Hematopoietic multipotent progenitor cell treated with erythropoietin and hydrocortisone succinate and interleukin-3 and kit ligand, for 17 days (in vitro differentiated cells): ENCODE measurements around the gene MMRN2.
"Not testable (repeated sequence)": the region's sequence is repeated elsewhere in the genome, so short reads cannot be mapped to it uniquely, and the experiment has no call there.

Experiments
- DNase-seq: peaks from one replicate; pipeline ENCODE4 v3.0.0-alpha.2; 2015; ENCODE audit warnings: low spot score

MMRN2 gene

GRCh38 chr10:86957471-86958115 lies at the start of gene MMRN2:
Gene MMRN2, minus strand, starts transcription at chr10:86957615. Its CDS starts 74 bp downstream, at chr10:86957541.
- DNase-seq: no peak

GRCh38 chr10:87007124-87007523 lies 49.7 kb upstream of the MMRN2 start:
- not testable (repeated sequence) for DNase-seq

DNA sequence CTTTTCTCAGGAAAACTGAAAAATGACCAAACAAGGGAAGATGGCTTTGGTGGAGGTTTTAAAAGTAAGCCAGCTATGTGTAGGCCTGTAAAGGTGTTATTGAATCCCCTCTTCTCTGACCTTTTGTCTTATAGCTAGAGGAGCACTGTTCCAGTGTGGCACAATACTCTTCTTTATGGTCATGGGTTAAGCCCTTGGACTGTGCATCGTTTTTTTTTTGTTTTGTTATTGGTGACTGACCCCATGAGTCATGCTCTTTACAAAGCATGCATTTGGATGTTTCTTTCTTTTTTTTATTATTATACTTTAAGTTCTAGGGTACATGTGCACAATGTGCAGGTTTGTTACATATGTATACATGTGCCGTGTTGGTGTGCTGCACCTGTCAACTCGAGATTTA lies 43.1 kb upstream of the MMRN2 start:
- no peak for DNase-seq

GRCh38 chr10:86999802-87000403 lies 42.5 kb upstream of the MMRN2 start:
- not testable (repeated sequence) for DNase-seq

- no peak for DNase-seq
Measured at GRCh38 chr10:86992929-86993328, 35.5 kb upstream of the MMRN2 start.

GRCh38 chr10:86992456-86992855 lies 35.0 kb upstream of the MMRN2 start:
- no peak for DNase-seq

DNA sequence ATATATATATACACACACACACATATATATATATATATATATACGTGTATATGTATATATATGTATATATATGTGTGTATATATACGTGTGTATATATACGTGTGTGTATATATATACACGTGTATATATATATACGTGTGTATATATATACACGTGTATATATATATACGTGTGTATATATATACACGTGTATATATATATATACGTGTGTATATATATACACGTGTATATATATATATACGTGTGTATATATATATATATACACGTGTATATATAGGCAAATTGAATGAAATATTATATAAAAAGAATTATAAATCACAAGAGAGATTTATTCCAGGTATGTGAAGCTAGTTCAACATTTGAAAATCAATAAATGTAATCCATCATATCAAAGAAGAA lies 33.9 kb upstream of the MMRN2 start:
- DNase-seq: not testable (repeated sequence)

DNA sequence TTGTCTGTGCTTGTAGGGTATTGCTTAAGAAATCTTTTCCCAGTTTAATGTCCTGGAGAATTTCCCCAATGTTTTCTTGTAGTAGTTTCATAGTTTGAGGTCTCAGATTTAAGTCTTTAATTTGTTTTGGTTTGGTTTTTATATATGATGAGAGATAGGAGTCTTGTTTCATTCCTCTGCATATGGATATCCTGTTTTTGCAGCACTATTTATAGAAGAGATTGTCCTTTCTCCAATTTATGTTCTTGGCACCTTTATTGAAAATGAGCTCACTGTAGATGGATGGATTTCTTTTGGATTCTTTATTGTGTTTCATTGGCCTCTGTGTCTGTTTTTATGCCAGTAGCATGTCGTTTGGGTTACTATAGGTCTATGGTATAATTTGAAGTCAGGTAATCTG lies 31.1 kb upstream of the MMRN2 start:
- no peak for DNase-seq

DNA sequence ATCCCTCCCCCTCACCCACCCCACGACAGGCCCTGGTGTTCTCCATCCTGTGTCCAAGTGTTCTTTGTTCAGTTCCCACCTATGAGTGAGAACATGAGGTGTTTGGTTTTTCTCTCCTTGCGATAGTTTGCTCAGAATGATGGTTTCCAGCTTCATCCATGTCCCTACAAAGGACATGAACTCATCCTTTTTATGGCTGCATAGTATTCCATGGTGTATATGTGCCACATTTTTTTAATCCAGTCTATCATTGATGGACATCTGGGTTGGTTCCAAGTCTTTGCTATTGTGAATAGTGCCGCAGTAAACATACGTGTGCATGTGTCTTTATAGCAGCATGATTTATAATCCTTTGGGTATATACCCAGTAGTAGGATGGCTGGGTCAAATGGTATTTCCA lies 27.1 kb upstream of the MMRN2 start:
- DNase-seq: not testable (repeated sequence)

DNA sequence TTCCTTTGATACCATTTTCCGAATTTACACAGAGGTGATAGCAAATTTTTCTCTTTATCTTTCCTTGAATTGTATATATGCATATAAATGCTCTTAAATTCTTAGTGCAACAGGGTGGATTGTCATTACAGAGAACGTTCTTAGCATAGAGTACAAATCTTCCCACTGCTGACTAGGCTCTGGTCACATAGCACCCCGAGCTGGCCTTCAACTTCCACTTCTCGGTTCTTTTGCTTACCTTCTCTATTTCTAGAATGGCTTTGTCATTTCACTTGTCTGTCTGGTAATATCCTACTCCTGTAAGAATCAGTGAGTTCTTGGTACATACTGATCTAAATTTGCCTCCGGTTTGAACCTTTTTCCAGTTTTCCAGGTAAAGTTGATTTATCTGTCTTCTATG lies 24.3 kb upstream of the MMRN2 start:
- no peak for DNase-seq

- not testable (repeated sequence) for DNase-seq
Measured at GRCh38 chr10:86981020-86981419, 23.6 kb upstream of the MMRN2 start.

DNA sequence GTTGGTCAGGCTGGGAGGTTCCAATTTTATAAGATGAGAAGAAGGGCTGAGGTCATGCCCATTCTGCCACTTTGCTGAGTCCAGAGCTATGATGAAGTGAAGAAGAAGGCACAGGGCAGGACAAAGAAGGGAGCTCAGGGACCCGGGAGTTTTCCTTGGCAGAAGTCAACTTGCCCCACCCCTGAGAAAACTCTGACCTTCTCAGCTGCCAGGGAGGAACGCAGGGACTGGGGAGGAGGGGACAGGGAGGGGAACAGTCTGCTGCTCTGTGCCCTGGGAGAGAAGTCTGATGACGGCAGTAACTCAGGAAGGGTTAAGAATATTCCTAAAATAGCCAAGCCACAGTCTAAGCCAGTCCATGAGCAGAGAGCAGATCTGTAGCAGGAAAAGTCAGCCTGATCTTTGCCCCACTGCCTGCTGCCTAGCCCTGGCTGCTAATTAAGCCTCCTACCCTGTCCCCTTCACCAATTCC lies 22.6 kb upstream of the MMRN2 start:
- no peak for DNase-seq

GRCh38 chr10:86979296-86979818 lies 21.9 kb upstream of the MMRN2 start:
- no peak for DNase-seq

- DNase-seq: not testable (repeated sequence)
Measured at GRCh38 chr10:86978457-86978856, 21.0 kb upstream of the MMRN2 start.

- DNase-seq: no peak
Measured at GRCh38 chr10:86976362-86977056, 19.1 kb upstream of the MMRN2 start.

- no peak for DNase-seq
Measured at GRCh38 chr10:86974484-86974883, 17.1 kb upstream of the MMRN2 start.

GRCh38 chr10:86972613-86973380 lies 15.4 kb upstream of the MMRN2 start:
- no peak for DNase-seq

DNA sequence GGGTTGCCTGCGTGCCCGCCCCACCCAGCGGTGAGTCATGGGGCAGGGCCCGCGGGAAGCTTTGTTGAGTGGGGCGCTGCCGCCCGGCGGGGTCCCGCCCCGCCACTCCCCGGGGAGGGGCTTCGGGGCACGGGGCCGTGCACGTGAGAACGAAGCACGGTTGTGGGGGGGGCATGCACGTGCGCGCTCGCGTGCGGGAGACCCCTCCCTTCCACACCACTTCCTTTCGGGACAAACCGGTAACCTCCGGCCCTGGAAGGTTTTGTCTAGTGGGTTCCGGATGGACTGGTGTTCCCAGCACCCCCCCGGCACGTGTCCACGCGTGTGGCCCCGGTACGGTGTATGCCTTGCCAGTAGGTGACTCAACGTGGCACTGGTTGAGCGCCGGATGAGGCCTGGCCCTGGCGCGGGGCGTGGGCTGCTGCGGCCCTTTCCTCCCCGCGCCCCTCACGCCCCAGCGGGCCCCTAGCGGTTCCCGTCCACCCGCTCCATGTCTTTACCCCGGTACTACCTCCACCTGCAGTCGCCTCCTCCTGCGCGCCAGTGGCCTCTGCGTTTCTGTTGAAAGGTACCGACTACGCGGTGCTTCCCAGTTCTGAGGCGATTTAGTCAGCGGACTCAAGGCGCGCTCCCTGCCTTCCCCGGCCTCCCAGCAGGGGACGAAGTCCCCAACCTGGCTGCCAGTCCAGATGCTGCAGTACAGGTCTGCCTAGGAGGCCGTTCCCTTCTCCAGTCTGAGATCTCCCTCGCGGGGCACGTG lies 14.0 kb upstream of the MMRN2 start:
- DNase-seq: no peak

DNA sequence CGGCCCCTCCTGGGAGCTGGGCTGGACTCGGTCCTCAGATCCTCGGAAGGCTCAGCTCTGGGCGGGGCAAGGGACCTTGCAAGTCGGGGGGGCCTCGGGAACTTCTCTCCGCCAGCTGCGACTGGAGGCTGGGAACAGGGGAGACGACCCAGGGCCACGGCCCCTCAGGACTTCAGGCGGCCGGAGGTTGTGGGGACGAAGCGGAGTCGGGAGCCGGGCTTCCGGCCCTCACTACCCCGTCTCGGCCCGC lies 13.5 kb upstream of the MMRN2 start:
- DNase-seq: no peak

GRCh38 chr10:86970162-86970981 lies 13.0 kb upstream of the MMRN2 start:
- no peak for DNase-seq
